ENCODE results near the gene GATAD1. TPM values are rescaled to one million over a fixed set of nuclear protein-coding genes. Genes with fewer than 3 reads are reported as not detected.
"Not testable (repeated sequence)": the region's sequence is repeated elsewhere in the genome, so short reads cannot be mapped to it uniquely, and the experiment has no call there.

Gene GATAD1
- polyA plus RNA-seq, 1 donor, result 68.7 TPM

DNA sequence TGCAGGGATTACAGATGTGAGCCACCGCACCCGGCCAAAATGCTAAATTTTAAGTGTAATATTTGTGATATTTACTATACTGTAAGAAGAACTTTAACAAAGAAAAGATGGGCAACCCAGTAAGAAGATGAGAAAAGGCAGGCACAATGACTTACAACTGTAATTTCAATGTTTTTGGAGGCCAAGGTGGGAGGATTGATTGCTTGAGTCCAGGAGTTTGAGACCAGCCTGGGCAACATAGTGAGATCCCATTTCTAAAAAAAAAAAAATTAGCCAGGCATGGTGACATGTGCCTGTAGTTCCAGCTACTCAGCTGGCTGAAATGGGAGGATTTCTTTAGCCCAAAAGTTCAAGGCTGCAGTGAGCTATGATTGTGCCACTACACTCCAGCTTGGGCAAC, 11.7 kb upstream of the GATAD1 start:
- no peak for DNase-seq

DNA sequence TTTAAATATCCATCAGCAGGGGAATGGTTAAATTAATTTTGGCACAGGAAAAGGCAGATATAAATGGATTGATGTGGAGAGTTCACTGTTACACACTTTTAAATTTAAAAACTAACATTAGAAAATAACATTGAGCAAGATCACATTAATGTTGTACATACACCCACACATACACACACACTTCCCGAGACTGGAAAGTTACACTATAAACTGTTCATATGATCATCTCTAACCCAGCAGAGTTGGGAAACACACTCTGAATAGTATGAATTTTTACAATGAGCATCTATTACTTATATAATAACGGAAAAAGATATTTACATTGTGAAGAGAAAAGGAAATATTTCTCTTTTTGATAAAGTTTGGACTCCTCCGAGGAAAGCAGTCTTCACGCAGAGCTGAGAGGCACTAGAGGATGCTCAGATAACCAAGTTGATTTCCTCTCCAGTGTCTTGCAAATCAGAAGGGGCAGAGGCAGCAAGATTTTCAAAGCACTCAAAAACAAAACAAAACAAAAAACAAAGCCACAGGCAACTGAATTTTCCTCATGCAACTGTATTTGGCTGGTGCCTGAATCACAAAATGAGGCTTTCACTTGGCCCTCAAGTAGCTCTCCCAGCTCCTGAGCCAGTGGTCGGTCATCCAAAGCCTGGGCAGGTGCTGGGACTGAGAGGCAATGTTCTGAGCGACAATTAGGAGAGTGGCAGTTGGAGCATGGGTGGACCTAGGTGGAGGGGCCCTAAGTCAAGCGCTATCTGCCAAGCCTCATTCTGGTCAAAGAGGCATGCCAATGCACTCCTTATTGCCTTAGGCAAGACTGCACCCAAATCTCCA, 10.5 kb upstream of the GATAD1 start:
- DNase-seq, result no peak

DNA sequence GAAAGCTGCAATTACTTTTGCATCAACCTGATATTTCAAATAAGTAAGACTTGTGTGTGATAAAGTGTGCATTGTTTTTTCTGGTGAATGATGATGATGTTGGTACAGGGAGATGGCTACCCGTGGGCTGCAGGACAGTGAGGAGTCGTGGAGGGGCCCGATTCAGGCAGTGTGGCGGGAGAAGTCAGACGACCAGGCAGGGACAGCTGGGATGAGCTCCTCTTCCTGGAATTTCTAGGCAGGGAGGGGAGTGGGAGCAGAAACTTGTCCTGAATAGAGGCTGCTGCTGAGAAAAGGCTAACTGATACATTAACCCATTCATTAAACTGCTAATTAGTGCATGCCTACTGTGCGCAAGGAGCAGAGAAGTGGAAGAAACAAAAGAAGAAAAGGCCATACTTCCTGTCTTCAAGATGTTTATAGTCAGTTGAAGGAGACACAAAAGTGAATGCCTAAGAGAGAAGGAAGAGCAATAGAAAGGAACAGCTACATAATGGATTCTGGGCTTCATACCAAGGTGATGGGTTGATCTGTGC, 9.3 kb upstream of the GATAD1 start:
- DNase-seq, result no peak

DNA sequence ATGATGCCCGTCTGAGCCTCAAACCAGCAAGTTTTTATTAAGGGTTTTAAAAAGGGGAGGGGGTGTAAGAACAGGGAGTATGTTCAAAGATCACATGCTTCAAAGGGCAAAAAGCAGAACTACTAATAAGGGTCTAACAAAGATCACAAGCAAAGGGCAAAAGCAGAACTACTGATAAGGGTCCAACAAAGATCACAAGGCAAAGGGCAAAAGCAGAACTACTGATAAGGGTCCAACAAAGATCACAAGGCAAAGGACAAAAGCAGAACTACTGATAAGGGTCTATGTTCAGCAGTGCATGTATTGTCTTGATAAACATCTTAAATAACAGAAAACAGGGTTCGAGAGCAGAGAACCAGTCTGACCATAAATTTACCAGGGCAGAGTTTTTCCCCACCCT, 4.6 kb upstream of the GATAD1 start:
- not testable (repeated sequence) for DNase-seq

DNA sequence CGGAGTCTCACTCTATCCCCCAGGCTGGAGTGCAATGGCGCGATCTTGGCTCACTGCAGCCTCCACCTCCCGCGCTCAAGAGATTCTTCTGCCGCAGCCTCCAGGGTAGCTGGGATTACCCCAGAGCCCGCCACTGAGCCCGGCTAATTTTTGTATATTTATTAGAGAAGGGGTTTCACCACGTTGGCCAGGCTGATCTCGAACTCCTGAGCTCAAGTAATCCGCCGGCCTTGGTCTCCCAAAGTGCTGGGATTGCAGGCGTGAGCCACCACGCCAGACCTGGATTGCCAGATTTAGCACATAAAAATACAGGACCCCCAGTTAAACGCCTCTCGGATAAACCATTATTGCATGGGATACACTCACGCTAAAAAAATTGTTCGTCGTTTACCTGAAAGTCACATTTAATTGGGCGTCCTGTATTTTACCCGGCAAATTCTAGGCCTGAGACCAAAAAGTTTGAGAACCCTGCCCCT, 375 bp upstream of the GATAD1 start:
- DNase-seq, result no peak

DNA sequence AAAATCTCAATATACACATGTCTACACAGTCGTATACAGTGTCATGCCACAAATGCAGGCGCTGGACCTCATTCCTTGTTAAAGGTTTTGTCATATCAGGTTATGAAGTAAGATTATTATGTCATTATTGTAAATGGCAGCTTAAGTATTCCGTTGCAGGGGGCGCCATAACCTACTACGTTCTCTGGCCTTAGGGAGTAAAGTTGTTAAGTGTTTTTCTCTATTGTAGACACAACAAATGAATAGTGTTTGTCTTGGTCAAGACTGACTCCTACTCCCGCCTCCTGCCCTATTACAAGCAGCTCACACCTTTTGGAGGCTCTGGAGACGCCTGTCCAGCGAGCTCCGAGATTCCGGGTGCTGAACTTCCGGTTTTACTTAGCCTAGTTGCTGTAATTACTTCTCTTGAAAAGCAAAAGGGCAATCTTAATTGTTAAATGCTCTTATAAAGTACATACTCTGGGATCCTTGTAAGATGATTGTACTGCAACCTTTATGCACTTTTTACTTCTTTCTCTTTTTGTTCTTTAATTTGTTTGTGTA, 994 bp downstream of the GATAD1 start:
- DNase-seq, result peak; percentile 68

DNA sequence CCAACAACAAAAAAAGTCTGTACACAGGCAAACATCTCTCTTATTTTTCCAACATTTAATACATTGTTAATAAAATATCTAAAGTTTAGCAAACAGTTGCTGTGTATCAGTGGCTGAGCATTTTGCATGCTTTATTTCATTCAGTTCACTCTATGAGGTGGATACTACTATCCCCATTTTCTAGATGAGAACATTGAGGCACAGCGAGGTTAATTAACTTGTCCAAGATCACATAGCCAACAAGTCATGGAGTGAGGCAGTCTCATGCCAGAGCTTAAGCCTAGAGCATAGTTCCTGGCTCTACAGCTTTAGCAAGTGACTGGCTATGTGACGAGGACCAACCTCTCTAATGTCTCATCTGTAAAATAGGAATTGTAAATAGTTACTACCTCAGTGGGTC, 4.4 kb downstream of the GATAD1 start:
- DNase-seq, result no peak

DNA sequence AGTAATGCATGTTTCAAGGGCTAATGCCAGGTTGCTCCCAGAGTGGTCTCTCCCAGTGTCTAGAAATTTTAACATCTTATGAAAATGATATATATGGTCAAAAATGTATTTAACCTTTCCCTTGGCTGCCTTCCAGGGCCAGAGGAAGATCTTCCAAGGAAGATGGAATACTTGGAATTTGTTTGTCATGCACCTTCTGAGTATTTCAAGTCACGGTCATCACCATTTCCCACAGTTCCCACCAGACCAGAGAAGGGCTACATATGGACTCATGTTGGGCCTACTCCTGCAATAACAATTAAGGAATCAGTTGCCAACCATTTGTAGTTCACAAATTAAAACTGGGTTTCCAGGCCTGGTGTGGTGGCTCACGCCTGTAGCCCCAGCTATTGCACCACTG, 9.0 kb downstream of the GATAD1 start:
- no peak for DNase-seq

DNA sequence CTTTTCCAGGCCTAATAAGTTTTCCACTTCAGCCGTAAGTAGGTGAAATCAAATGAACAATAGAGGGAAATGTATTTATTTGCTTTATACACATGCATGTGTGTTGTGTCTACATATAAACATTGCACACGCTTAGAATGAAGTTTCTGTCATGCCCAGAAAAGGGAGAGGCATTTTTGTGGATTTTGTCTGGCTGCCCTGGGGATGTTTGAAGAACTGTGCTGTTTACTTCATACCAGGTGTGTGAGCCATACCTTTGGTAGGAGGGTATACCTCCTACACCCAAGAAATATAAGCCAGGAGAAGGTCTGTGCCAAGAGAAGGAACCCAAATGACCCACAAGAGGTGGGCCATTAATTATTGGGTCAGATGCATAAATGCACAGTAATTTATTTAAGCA, 12.8 kb downstream of the GATAD1 start:
- no peak for DNase-seq

DNA sequence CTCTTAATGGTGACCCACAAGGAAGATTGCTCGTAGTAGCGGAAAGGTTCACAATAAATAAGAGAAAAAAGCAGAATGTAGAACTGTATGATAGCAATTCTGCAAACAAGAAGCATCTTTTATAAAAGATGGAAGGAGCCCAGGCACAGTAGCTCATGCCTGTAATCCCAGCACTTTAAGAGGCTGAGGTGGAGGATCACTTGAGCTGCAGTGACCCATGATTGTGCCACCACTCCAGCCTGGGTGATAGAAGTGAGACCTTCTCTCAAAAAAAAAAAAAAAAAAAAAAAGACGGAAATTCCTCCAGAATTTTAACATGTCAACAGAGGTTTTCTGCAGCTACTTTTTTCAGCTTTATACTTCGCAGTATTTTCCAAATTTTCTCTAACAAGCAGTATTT, 13.2 kb downstream of the GATAD1 start:
- DNase-seq, result no peak

DNA sequence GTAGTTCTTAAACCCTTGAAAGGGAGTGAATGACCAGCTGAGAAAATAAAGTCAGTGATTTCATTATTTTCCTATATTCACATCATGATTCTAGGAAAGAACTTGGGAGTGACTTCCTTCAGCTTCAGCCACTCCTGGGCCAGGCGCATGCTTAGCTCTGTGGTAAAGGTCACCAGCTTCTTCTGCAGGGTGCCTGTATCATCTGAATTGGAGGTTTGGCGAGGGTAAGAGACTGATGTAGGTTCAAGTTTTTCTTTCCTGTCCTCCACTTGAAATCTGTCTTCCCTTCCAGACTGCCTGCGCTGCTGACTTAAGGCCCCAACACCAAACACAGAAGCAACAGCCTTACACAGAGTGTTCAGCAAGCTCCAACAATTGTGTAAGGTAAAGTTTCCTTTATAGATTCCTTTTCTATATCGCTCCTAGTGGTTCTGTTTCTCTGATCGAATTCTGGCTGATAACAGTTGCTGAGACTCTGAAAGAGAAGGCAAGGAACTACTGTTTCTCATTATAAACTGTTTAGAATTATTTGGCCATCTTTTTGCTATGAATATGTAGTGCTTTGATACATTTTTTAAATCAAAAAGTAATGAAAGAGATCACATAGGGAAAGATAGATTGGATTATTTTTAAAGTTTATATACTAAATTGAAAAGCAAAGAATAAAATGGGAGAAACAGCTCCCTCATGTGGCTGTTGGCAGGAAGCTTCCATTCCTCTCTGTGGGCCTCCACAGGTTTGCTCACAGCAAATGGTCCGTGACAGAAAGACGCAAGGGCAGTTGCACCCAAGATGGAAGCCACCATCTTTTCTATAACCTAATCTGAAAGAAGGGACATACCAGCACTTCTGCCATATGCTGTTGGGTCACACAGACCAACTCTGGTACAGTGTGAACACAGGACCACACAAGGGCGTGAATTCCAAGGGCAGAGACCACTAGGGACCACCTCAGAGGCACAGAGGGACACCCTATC, 14.0 kb downstream of the GATAD1 start:
- DNase-seq, result peak; percentile 46

DNA sequence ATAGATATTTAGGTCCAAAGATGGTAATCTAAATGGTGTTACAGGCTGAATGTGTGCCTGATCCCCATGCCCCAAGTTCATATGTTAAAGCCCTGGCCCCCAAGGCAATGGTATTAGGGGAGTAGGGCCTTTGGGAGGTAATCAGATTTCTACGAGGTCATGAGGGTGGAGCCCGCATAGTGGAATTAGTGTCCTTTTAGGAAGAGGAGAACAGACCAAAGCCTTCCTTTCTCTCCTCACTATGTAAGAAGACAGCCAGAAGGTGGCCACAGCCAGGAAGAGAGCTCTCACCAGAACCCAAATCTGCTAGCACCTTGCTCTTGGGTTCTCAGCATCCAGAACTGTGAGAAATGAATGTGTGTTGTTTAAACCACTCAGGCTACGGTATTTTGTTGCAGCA, 15.3 kb downstream of the GATAD1 start:
- no peak for DNase-seq

DNA sequence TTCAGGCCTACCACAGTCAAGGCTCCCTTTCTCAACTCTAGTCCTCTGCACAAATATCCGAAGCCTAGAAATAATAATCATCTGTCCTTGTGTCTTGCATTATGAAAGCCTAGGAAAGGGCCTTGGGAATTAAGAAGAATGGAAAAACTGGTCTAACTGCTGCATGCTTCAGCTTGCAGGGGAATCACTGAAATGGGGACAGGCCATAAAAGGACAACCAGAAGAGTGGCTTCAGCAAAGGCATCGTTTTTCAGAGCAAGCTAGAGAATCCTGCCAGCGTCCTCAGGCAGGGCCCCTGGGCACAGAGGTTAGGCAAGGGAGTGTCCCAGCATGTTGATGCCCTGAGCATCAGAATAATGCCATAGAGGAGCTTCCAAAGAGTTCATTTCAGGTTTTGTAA, 17.2 kb downstream of the GATAD1 start:
- DNase-seq, result no peak

DNA sequence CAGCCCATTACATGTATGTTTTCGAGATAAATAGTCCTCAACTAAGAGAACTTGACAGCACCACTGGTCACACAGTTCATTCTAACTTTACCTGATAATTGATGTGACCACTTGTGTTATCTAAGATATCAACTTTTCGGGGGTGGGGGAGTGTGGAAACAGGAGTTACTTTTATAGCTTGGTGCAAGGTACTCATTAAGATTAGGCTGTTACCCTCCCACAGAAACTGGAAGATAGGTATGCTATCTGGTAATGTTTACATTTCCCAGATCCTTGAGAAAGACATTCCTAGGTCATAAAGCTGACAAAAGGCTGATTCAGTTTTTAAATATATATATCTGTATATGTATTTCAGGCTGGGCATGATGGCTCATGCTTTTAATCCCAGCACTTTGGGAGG, 19.4 kb downstream of the GATAD1 start:
- DNase-seq, result no peak

DNA sequence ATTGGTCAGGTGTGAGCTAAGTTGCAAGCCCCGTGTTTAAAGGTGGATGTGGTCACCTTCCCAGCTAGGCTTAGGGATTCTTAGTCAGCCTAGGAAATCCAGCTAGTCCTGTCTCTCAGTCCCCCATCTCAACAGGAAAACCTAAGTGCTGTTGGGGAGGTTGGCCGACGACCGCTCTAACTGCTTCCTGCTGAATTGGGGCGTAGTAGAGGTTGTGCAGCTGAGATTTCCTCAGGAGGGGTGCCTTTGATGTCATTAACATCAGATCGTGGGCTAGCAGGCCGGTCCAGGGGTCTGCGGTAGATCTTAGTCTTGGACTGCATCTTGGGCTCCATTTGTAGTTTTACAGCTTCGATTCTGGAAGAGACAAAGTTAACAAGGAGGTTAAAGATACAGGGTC, 21.3 kb downstream of the GATAD1 start:
- not testable (repeated sequence) for DNase-seq

DNA sequence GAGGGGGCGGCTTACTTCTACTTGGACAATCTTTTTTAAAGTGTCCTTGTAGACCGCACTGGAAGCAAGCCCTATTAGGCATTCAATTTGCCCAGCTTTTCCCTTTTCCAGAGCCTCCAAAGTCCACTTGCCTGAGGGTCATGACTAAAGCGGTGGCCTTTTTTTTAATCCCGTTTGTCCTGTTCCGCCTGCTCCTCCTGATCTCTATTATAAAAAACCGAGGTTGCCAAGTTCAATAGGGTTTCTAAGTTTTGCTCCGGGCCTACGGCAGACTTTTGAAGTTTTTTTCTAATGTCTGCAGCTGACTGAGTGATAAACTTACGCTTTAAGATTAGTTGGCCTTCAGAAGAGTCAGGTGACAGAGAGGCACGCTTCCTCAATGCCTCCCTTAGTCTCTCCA, 26.7 kb downstream of the GATAD1 start:
- not testable (repeated sequence) for DNase-seq

DNA sequence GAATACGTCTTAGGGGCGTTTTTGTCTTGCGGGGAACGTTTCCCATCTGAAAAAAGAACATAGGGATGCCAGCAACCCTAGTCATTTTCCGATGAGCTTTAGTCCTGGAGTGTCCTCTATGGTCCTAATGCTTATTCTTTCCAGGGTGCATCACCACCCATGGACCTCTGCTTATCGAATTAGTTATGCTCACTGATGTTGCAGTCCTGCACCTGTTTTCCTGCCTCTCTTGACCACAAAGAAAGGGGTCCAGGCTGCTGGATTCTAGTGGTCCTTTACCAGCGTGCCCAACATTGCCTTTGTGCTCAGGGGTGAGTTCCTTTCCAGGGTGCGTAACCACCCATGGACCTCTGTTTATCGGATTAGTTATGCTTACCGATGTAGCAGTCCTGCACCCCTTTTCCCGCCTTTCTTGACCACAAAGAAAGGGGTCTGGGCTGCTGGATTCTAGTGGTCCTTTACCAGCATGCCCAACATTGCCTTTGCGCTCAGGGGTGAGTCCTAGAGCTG, 28.0 kb downstream of the GATAD1 start:
- not testable (repeated sequence) for DNase-seq

DNA sequence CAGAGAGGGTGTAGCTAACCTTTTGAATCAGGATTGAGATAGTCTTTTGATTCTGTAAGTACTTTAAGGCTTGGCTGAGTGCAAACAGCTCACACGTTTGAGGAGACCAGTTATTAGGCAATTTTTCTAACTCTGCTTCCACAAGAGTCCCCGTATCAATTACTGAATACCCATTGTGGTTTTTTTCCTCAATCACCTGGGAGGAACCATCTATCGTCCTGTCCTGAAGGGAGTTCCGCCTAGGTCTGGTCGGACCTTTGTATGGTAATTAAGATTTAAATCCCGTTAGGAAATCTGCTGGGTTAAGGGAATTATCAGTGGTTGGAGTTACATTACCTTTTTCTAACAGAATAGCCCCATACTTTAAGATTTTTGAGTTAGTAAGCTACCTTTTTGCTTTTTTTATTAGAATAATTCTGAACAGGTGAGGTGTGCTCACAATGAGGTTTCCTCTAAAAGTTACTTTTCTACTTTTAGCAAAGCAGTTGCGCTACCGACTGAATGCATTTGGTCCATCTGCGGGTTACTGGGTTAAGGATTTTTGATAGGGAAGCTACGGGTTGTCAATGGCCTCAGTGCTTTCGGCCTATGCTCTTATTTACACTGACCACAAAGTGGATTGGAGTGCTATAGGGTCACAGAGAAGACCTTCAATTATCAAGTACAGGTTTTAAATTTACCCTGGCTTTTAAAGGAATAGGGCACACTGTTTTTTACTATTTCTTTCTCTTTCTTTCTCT, 28.7 kb downstream of the GATAD1 start:
- DNase-seq, result not testable (repeated sequence)

DNA sequence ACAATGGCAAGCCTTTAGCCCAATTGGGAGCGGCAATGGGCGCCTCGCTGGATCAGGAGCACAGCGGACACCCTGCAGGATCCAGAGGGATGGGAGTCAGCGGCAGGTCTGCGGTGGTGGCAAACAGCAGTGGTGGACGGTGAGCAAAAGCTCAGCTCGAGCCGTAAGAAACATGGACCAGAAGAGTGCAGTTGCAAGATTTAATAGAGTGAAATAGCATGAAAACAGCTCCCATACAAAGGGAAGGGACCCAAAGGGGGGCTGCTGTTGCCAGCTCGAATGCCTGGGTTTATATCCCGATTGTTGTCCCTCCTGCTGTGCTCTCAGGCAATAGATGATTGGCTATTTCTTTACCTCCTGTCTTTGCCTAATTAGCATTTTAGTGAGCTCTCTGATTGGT, 30.4 kb downstream of the GATAD1 start, which contains the start of gene ERVW-1:
ERVW-1 (minus strand) TSS at position 266 of the 400 bp plus-strand sequence. CDS start 7,565 bp downstream, outside the sequence.
- not testable (repeated sequence) for DNase-seq

DNA sequence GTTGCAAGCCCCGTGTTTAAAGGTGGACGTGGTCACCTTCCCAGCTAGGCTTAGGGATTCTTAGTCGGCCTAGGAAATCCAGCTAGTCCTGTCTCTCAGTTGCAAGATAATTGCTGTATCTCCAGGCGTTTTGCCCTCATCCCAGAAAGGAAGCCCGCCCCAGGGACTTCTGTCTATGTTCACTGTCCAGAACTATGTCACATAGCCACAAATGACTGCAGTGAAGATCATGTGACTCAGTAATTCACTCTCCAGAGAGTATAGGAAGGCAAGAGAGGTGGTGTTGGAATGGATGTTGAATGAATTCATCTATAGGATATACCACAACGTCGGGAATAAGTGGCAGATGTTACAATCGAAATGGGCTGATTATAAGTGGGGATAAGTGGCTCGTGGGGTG, 30.8 kb downstream of the GATAD1 start:
- DNase-seq, result no peak

DNA sequence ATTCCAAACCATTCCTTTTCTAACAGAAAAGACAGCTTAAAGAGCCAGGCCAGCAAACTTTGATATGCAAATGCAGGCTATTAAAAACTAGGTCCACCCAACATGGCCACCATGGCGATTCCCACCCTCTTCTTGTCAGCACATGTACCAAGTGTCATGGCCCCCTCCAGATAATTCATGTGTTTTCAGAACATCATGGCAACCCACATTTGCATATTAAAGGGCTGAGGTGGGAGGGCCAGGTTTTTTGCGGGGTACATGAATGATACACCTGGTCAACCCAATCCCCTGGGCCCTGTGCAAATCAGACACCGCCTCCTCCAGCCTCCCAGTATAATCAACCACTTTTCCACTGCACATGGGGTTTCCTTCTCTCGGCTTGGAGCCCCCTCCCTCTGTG, 31.4 kb downstream of the GATAD1 start:
- no peak for DNase-seq

Data from left kidney (tissue), 2 donors.